GM23338 (cell line): Measurements from ENCODE around the gene PPP1R13L. TPM values are rescaled to one million over a fixed set of nuclear protein-coding genes. Genes with fewer than 3 reads are reported as not detected.

Experiments used
- ATAC-seq: fragments of 200-7000 bp; cut with Tn5 transposase; 3 replicates; pipeline ENCODE4 v1.9.1; 2020
- DNase-seq: peaks from one replicate; pipeline ENCODE4 v3.0.0-alpha.2; 2015; ENCODE audit warnings: low spot score
- H2AFZ ChIP-seq: fragments of 200-600 bp; sonication (generic); 2 replicates; pipeline ENCODE4 v1.8.0; 2016; ENCODE audit warnings: antibody characterized with exemption, mild to moderate bottlenecking, moderate library complexity
- H3F3A ChIP-seq: fragments of 200-600 bp; sonication (generic); replicated peaks from 2 replicates; pipeline ENCODE4 v1.8.0; 2017; ENCODE audit warnings: antibody characterized with exemption, mixed run types, low read depth
- H3K27ac ChIP-seq: fragments of 200-600 bp; sonication (generic); 2 replicates; pipeline ENCODE4 v1.6.1; 2016; ENCODE audit warnings: low read depth
- H3K27me3 ChIP-seq: fragments of 200-600 bp; sonication (generic); 2 replicates; pipeline ENCODE4 v1.8.0; 2016; ENCODE audit warnings: mild to moderate bottlenecking, mixed run types, moderate library complexity; ENCODE audit not compliant: insufficient read depth
- H3K36me3 ChIP-seq: fragments of 200-600 bp; sonication (generic); 2 replicates; pipeline ENCODE4 v1.8.0; 2016; ENCODE audit warnings: mild to moderate bottlenecking; ENCODE audit not compliant: insufficient read depth
- H3K4me1 ChIP-seq: fragments of 200-600 bp; sonication (generic); 2 replicates; pipeline ENCODE4 v1.8.0; 2016; ENCODE audit warnings: mild to moderate bottlenecking, moderate library complexity; ENCODE audit not compliant: insufficient read depth
- H3K4me2 ChIP-seq: fragments of 200-600 bp; sonication (generic); 2 replicates; pipeline ENCODE4 v1.7.1; 2017; ENCODE audit warnings: mixed run types
- H3K4me3 ChIP-seq: fragments of 200-600 bp; sonication (generic); 2 replicates; pipeline ENCODE4 v1.6.1; 2016; ENCODE audit warnings: mixed run types
- H3K79me2 ChIP-seq: fragments of 200-600 bp; sonication (generic); replicated peaks from 2 replicates; pipeline ENCODE4 v1.8.0; 2017; ENCODE audit warnings: mild to moderate bottlenecking; ENCODE audit not compliant: insufficient read depth
- H3K9me2 ChIP-seq: fragments of 200-600 bp; sonication (generic); 2 replicates; pipeline ENCODE4 v1.8.0; 2017; ENCODE audit not compliant: insufficient read depth
- H4K20me1 ChIP-seq: fragments of 200-600 bp; sonication (generic); replicated peaks from 2 replicates; pipeline ENCODE4 v1.8.0; 2017; ENCODE audit warnings: mild to moderate bottlenecking; ENCODE audit not compliant: insufficient read depth
- H3K27ac Mint-ChIP-seq: 2 replicates; pipeline ENCODE4 v1.8.0; 2020; ENCODE audit warnings: inconsistent platforms, mild to moderate bottlenecking, moderate library complexity, mixed read lengths
- H3K27me3 Mint-ChIP-seq: 3 replicates; pipeline ENCODE4 v1.8.0; 2022; ENCODE audit warnings: low read depth, mild to moderate bottlenecking, moderate library complexity, mixed read lengths, inconsistent platforms; ENCODE audit not compliant: insufficient read depth, poor library complexity
- H3K36me3 Mint-ChIP-seq: 3 replicates; pipeline ENCODE4 v1.8.0; 2021; ENCODE audit warnings: low read depth, mild to moderate bottlenecking, inconsistent platforms, moderate library complexity, mixed read lengths
- H3K4me1 Mint-ChIP-seq: 3 replicates; pipeline ENCODE4 v1.8.0; 2020; ENCODE audit warnings: mild to moderate bottlenecking, inconsistent platforms, mixed read lengths
- H3K4me3 Mint-ChIP-seq: 3 replicates; pipeline ENCODE4 v1.8.0; 2021; ENCODE audit warnings: moderate library complexity, mild to moderate bottlenecking, inconsistent platforms, mixed read lengths
- H3K9me3 Mint-ChIP-seq: 3 replicates; pipeline ENCODE4 v1.8.0; 2020; ENCODE audit warnings: moderate library complexity, mild to moderate bottlenecking, inconsistent platforms, mixed read lengths
- CREB1 ChIP-seq: fragments of 250-450 bp; sonication (Bioruptor Pico); IDR thresholded peaks from 2 replicates; pipeline ENCODE4 v1.5.0; 2020; ENCODE audit warnings: low read depth, mild to moderate bottlenecking, moderate library complexity
- EZH2 ChIP-seq: fragments of 200-600 bp; sonication (generic); IDR thresholded peaks from one replicate; pipeline ENCODE4 v1.8.0; 2017; ENCODE audit warnings: antibody characterized with exemption, mild to moderate bottlenecking, low read depth; ENCODE audit not compliant: unreplicated experiment
- EZH2phosphoT487 ChIP-seq: fragments of 200-600 bp; sonication (generic); IDR thresholded peaks from one replicate; pipeline ENCODE4 v1.8.1; 2018; ENCODE audit warnings: antibody characterized with exemption; ENCODE audit not compliant: unreplicated experiment
- JUNB ChIP-seq: IDR thresholded peaks from one replicate; pipeline ENCODE4 v1.6.1; 2016; ENCODE audit warnings: antibody characterized with exemption; ENCODE audit not compliant: unreplicated experiment
- NANOG ChIP-seq: IDR thresholded peaks from 2 replicates; pipeline ENCODE4 v1.6.1; 2016; ENCODE audit warnings: antibody characterized with exemption, borderline replicate concordance
- POLR2AphosphoS5 ChIP-seq: IDR thresholded peaks from 2 replicates; pipeline ENCODE4 v1.6.1; 2016; ENCODE audit warnings: antibody characterized with exemption, low read depth
- STAT1 ChIP-seq: IDR thresholded peaks from one replicate; pipeline ENCODE4 v1.6.1; 2016; ENCODE audit warnings: antibody characterized with exemption; ENCODE audit not compliant: unreplicated experiment
- ZNF331 ChIP-seq: fragments of 250-450 bp; sonication (Bioruptor Pico); IDR thresholded peaks from 2 replicates; pipeline ENCODE4 v1.5.0; 2020; ENCODE audit warnings: low read depth, mild to moderate bottlenecking, moderate library complexity
- ZNF462 ChIP-seq: fragments of 250-450 bp; sonication (Bioruptor Pico); IDR thresholded peaks from 2 replicates; pipeline ENCODE4 v1.5.0; 2020; ENCODE audit warnings: mild to moderate bottlenecking, moderate library complexity
- polyA plus RNA-seq: library from polyadenylated mRNA; unstranded; fragments of >200 nt; fragmentation: Nextera tagmentation; extraction: Ambion mirVana; gene quantifications from 2 replicates; pipeline ENCODE4 v1.2.1, GENCODE V29; 2016
- total RNA-seq: library from RNA; depleted of rRNA; stranded (reverse); fragments of >200 nt; shearing (Covaris generic); gene quantifications from 2 replicates; pipeline ENCODE4 v1.2.3, GENCODE V29; 2014
- TF ChIP-seq, protein P1 (sequence below), 2 experiments: fragments of 200-600 bp in 1 of 2; sonication (generic) in 1 of 2; conservative IDR thresholded peaks; 2 replicates each; pipeline versions ENCODE4 v1.5.1 to v1.6.1; 2016 to 2017; ENCODE audit warnings: antibody characterized with exemption in 2 of 2, low read depth in 2 of 2, mild to moderate bottlenecking in 2 of 2, moderate library complexity in 1 of 2
- TF ChIP-seq, protein P2 (sequence below): IDR thresholded peaks from 2 replicates; pipeline ENCODE4 v1.6.1; 2016; ENCODE audit warnings: antibody characterized with exemption

PPP1R13L gene
- total and polyA plus RNA-seq, 2 experiments from 2014 or later = 9.6 to 15.5 TPM

DNA sequence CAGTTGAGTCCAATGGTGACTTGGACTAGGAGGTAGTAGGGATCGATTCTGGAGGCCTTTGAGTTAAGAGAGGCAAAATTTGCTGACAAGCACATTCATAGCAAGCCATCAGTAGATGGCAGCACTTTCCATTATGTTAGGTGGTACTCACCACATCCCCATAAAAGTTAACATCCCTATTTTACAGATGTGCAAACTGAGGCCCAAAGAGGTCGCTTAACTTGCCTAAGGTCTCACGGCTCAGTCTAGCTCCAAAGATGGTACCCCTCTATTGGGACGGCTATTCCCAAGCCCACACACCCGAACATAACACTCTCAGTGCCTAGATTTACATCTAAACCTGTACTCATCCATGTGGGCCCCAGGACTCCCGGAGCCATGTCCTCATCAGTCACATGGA, 41.4 kb upstream of the PPP1R13L start:
- Mint-ChIP-seq H3K27me3 (peaks cover 36% of the 10 kb centered on the region), H3K4me1 (peaks cover 26% of the 10 kb centered on the region), H3K36me3 (no peaks in the 10 kb centered on the region; the same call in 2 of the 3 replicates), H3K27ac (no peak overlapping the region), H3K4me3 (no peak overlapping the region; the same call in 2 of the 3 replicates), H3K9me3 (peaks cover 3% of the 10 kb centered on the region; the same call in 2 of the 3 replicates)
- H3K36me3 ChIP-seq = no peaks in the 10 kb centered on the region
- TF ChIP-seq, protein P1, sequence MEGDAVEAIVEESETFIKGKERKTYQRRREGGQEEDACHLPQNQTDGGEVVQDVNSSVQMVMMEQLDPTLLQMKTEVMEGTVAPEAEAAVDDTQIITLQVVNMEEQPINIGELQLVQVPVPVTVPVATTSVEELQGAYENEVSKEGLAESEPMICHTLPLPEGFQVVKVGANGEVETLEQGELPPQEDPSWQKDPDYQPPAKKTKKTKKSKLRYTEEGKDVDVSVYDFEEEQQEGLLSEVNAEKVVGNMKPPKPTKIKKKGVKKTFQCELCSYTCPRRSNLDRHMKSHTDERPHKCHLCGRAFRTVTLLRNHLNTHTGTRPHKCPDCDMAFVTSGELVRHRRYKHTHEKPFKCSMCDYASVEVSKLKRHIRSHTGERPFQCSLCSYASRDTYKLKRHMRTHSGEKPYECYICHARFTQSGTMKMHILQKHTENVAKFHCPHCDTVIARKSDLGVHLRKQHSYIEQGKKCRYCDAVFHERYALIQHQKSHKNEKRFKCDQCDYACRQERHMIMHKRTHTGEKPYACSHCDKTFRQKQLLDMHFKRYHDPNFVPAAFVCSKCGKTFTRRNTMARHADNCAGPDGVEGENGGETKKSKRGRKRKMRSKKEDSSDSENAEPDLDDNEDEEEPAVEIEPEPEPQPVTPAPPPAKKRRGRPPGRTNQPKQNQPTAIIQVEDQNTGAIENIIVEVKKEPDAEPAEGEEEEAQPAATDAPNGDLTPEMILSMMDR (conservative IDR thresholded peaks at IDR 0.05; ENCODE audit: low read depth in 2 of 2) = peak; percentile 48 to 71
- TF ChIP-seq, protein P2, sequence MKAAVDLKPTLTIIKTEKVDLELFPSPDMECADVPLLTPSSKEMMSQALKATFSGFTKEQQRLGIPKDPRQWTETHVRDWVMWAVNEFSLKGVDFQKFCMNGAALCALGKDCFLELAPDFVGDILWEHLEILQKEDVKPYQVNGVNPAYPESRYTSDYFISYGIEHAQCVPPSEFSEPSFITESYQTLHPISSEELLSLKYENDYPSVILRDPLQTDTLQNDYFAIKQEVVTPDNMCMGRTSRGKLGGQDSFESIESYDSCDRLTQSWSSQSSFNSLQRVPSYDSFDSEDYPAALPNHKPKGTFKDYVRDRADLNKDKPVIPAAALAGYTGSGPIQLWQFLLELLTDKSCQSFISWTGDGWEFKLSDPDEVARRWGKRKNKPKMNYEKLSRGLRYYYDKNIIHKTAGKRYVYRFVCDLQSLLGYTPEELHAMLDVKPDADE = no peak
- TF ChIP-seq NANOG = no peak
- no peak for TF ChIP-seq STAT1
- no peaks in the 10 kb centered on the region for H4K20me1 ChIP-seq
- no peaks in the 10 kb centered on the region for H3K79me2 ChIP-seq
- H3K4me3 ChIP-seq = no peak overlapping the region
- no peak for ATAC-seq
- no peak overlapping the region for H3K27ac ChIP-seq
- H3K9me2 ChIP-seq = no peaks in the 10 kb centered on the region
- peaks cover 23% of the 10 kb centered on the region for H3K4me1 ChIP-seq
- peaks cover 50% of the 10 kb centered on the region for H3K27me3 ChIP-seq
- no peak overlapping the region for H3K4me2 ChIP-seq
- peak; percentile 71 for DNase-seq
- H3F3A ChIP-seq = peaks cover 33% of the 10 kb centered on the region
- no peak overlapping the region for H2AFZ ChIP-seq

DNA sequence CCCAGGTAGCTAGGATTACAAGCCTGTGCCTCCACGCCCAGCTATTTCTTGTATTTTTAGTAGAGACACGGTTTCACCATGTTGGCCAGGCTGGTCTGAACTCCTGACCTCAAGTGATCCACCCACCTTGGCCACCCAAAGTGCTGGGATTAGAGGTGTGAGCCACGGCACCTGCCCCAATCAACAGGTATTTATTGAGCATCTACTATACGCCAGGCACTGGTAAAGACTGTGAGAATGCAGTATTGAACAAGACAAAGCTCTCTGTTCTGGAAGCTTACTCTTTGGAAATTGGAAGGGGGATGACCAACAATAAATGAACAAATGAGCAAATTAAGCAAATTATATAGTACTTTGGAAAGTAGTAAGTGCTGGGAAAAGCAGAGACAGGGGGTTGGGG, 40.3 kb upstream of the PPP1R13L start:
- Histone ChIP-seq H3K9me2 (no peaks in the 10 kb centered on the region), H3F3A (peaks cover 39% of the 10 kb centered on the region), H3K79me2 (no peaks in the 10 kb centered on the region), H3K4me1 (peaks cover 29% of the 10 kb centered on the region), H3K4me2 (peak overlapping the region; percentile 98), H3K27me3 (peaks cover 49% of the 10 kb centered on the region), H4K20me1 (no peaks in the 10 kb centered on the region), H3K27ac (no peak overlapping the region), H3K4me3 (peak overlapping the region; percentile 85; the same call in 1 of the 2 replicates), H3K36me3 (no peaks in the 10 kb centered on the region), H2AFZ (no peak overlapping the region)
- Mint-ChIP-seq H3K4me3 (peak overlapping the region; percentile 90; the same call in 2 of the 3 replicates), H3K9me3 (no peaks in the 10 kb centered on the region), H3K27me3 (peaks cover 37% of the 10 kb centered on the region), H3K27ac (no peak overlapping the region), H3K36me3 (no peaks in the 10 kb centered on the region; the same call in 2 of the 3 replicates), H3K4me1 (peaks cover 30% of the 10 kb centered on the region)
- DNase-seq (no peak), ATAC-seq (no peak)
- TF ChIP-seq EZH2phosphoT487 (no peak), ZNF331 (CRISPR knock-in tag) (no peak), EZH2 (no peak), JUNB (no peak), NANOG (no peak), ZNF462 (no peak), POLR2AphosphoS5 (no peak), CREB1 (no peak)
- TF ChIP-seq, protein P1 (conservative IDR thresholded peaks at IDR 0.05; ENCODE audit: low read depth in 2 of 2) = no peak
